Stimulated activated CD8-positive, alpha-beta memory T cell treated with anti-CD3 and anti-CD28 coated beads, Interleukin-12 subunit alpha, Interleukin-12 subunit beta, amount 100 ng/mL, for 1 hour (primary cell): ENCODE measurements around the gene IRF3.
"Not testable (repeated sequence)": the region's sequence is repeated elsewhere in the genome, so short reads cannot be mapped to it uniquely, and the experiment has no call there.

Experiments used
- DNase-seq: peaks from one replicate; pipeline ENCODE4 v3.0.0-alpha.2; 2020; ENCODE audit warnings: low read depth

Gene IRF3

GRCh38 chr19:49645592-49645991 lies 20.1 kb downstream of the IRF3 start:
- DNase-seq = no peak

GRCh38 chr19:49643466-49643865 lies 22.2 kb downstream of the IRF3 start:
- no peak for DNase-seq

- DNase-seq = no peak
These were observed 23.1 kb downstream of the IRF3 start for GRCh38 chr19:49642492-49643035.

DNA sequence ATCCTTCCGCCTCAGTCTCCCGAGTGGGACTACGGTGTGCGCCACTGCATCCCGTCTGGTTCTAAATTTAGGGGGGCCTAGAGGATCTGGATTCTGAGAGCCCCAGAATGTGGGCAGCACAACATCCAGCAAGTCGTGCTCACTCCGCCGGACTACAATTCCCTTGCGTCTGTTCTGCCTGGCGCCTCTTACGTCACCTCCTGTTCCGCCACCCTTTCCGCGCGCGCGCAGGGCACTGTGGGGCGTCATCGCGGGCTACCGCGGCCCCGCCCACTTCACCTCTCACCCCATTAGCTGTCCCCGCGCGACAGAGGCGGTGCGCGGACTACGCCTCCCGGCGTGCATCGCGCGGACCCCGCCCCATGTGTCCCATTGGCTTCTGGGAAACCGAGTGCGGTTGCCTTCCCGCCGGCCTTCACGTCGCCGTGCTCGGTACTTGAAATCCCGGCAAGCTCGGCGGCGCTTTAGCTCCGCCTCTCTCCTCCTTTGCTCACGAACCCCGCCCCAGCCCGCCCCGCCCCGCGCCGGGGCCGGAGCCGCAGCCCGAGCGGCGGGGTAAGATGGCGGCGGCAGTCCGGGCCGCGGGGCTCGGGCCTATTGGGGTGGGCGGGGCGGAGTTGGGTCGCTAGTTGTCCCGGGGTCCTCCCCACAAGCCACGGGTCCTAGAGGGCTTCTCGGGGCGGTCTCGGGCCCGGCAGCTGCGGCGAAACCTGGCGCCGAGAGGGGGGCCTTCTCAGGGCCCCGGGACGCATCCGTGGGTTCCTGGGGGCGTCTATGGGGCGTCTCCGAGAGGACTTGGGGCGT lies 23.8 kb downstream of the IRF3 start, which contains the start of gene SCAF1:
SCAF1 (plus strand) TSS at position 522 of the 804 bp plus-strand sequence. CDS start 2,818 bp downstream, outside the sequence.
- DNase-seq = peak; percentile 98

- DNase-seq = peak; percentile 100
These were observed 25.4 kb downstream of the IRF3 start, which contains the start of gene RRAS for GRCh38 chr19:49640113-49640898. Gene RRAS, minus strand, starts transcription at chr19:49640143. Its CDS starts 45 bp downstream, at chr19:49640098.

- DNase-seq = no peak
These were observed 26.1 kb downstream of the IRF3 start for GRCh38 chr19:49639401-49640112.

DNA sequence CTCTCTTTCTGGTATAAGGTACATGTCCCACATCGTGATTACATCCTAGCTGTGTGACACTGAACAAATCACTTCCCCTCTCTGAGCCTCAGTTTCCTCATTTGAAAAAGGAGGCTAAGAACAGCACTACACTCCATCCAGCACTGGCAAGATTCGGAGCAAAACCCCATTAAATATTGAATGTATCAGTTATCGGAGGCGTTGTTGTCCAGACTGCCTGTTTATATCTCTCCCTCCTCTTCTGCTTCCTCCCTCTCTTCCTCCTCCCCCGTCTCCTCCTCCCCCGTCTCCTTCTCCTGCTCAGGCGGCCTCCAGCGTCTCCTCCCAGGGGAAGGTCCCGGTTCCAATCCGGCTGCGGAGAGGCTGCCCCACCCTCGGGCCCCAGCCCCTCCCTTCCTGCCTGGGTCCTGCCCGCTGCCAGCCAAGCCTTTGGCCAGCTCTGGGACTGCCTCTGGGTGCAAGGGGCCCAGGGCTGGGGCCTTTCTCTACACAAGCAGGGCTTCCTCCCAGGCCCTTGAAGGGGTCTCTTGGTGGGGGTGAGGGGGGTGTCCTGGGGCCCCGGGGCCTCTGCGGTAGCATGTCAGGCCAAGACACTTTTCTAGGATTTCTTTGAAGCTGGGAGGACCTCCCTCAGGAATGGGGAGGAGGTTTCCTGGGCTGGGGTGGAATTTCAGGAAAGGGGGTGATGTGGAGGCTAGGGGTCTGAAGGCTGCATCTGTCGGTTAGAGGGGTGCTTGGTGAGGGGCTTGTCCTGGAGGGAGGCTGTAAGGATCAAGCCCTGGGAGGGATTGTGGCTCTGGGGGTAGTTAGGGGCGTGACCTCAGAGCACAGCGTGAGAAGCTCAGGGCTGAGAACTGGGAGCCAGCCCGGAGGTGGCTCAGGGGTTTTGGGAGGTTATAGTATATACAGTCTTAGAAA lies 27.6 kb downstream of the IRF3 start:
- DNase-seq = no peak

GRCh38 chr19:49636233-49636932 lies 29.3 kb downstream of the IRF3 start:
- no peak for DNase-seq

- no peak for DNase-seq
These were observed 30.0 kb downstream of the IRF3 start for GRCh38 chr19:49635530-49636232.

- DNase-seq = not testable (repeated sequence)
These were observed 32.4 kb downstream of the IRF3 start for GRCh38 chr19:49633273-49633672.

GRCh38 chr19:49632576-49632975 lies 33.1 kb downstream of the IRF3 start:
- no peak for DNase-seq

- DNase-seq = no peak
These were observed 34.0 kb downstream of the IRF3 start for GRCh38 chr19:49631610-49632192.

- no peak for DNase-seq
These were observed 34.6 kb downstream of the IRF3 start for GRCh38 chr19:49631014-49631588.

- DNase-seq = no peak
These were observed 36.0 kb downstream of the IRF3 start for GRCh38 chr19:49629659-49630058.

GRCh38 chr19:49626226-49626625 lies 39.4 kb downstream of the IRF3 start:
- DNase-seq = no peak

DNA sequence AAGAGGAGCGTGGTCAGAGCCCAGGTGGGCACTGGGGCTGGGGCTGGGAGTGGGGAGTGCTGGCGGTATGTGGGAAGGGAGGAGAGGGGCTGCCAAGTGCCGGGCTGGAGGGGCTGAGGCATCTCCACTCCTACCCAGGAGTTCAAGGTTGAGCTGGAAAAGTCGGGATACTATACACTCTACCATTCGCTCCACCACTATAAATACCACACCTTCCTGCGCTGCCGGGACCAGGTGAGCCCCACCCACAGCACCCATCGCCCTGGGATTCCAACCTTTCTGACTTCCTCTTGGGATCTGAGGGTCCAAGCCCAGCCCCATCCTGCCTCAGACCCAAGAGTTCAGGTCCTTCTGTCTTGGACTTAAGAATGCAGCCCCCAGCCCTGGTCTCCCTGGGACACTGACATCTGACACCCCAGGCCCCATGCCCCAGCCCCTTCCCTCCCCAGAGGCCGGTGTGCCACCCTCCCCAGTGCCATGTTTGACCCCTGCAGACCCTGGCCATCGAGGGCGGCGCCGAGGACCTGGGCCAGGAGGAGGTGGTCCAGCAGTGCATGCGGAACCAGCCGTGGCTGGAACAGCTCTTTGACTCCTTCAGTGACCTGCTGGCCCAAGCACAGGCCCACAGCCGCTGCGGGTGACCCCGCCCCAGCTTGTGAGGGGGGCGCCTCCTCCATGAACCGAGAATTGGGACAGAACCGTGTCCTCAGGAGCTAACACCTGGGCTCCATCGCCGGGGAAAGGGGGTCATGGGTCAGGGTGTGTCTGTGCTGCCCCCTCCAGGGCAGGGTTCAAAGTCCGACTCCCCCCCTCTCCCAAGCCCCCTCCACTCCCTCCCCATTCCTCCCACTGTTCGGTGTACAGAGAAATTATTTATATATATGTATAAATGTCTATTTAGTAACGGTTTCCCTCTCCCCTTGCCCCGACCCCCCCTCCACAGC lies 40.4 kb downstream of the IRF3 start:
- DNase-seq = no peak

- not testable (repeated sequence) for DNase-seq
These were observed 47.8 kb downstream of the IRF3 start for GRCh38 chr19:49617860-49618259.

DNA sequence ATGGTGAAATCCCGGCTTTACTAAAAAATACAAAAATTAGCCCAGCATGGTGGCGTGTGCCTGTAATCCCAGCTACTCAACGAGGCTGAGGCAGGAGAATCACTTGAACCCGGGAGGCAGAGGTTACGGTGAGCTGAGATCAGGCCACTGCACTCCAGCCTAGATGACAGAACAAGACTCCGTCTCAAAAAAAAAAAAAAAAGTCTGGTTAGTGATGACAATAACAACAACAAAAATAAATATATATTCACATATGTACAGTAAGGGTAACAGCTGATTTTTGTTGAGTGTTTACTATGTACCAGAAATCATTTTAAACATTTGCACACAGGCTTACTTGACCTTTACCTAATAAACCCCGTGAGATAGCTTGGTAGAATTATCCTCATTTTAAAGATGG lies 48.7 kb downstream of the IRF3 start:
- DNase-seq = no peak
